GM10248 (cell line): ENCODE results near the gene PLCB1.

ENCODE experiments used
- CTCF ChIA-PET: fragments of 300-600 bp; sonication (Branson Sonifier 250); formaldehyde crosslinking; extraction: SDS; loops from one replicate; lab custom pipeline; 2021; ENCODE audit warnings: antibody characterized with exemption; lab: Yijun Ruan, JAX
- POLR2A ChIA-PET: fragments of 350-650 bp; sonication (Branson Sonifier 250); formaldehyde crosslinking; extraction: SDS; loops from one replicate; lab custom pipeline; 2020; ENCODE audit warnings: antibody characterized with exemption; lab: Yijun Ruan, JAX
- DNase-seq: peaks from one replicate; pipeline ENCODE4 v3.0.0; 2012; ENCODE audit errors: extremely low spot score
- TF ChIP-seq, protein P1 (sequence below): IDR thresholded peaks from 2 replicates; pipeline ENCODE4 v1.5.1; 2012; ENCODE audit warnings: mild to moderate bottlenecking, low read depth; ENCODE audit errors: extremely low read depth, missing control alignments, control extremely low read depth

The PLCB1 gene

GRCh38 chr20:8246153-8246552 is 114.1 kb downstream of the PLCB1 start:
- CTCF ChIA-PET: interaction anchor here (1.4 kb wide), 1 partner anchor 18 kb away, joined by 3 read pairs; no protein-coding TSS in a partner anchor
- TF ChIP-seq, protein P1, sequence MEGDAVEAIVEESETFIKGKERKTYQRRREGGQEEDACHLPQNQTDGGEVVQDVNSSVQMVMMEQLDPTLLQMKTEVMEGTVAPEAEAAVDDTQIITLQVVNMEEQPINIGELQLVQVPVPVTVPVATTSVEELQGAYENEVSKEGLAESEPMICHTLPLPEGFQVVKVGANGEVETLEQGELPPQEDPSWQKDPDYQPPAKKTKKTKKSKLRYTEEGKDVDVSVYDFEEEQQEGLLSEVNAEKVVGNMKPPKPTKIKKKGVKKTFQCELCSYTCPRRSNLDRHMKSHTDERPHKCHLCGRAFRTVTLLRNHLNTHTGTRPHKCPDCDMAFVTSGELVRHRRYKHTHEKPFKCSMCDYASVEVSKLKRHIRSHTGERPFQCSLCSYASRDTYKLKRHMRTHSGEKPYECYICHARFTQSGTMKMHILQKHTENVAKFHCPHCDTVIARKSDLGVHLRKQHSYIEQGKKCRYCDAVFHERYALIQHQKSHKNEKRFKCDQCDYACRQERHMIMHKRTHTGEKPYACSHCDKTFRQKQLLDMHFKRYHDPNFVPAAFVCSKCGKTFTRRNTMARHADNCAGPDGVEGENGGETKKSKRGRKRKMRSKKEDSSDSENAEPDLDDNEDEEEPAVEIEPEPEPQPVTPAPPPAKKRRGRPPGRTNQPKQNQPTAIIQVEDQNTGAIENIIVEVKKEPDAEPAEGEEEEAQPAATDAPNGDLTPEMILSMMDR: no peak
- no peak for DNase-seq
- POLR2A ChIA-PET: no interaction called here

DNA sequence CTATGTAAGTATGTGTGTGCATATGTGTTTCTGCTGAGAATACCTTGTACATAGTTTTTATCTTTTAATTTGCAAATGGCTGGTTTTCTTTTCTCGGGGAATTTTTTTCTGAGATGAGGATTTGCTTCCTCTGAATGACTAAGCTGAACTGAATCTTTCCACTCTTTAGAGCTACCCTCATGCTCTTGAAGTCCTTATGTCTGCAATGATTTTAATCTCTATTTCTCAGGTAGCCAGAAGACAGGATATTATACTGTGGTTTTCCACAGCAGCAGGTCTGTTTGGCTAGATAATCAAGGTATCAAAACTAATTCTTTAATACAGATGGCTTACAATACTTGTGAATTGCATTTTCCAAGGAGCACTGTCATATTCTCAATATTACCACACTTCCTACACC is 114.7 kb downstream of the PLCB1 start:
- TF ChIP-seq, protein P1: no peak
- POLR2A ChIA-PET: no interaction called here
- no peak for DNase-seq
- CTCF ChIA-PET: interaction anchor here (0.9 to 1.1 kb wide), 2 partner anchors 16 to 28 kb away, joined by 3 read pairs; no protein-coding TSS in a partner anchor

GRCh38 chr20:8248051-8248450 is 116.0 kb downstream of the PLCB1 start:
- POLR2A ChIA-PET: no interaction called here
- TF ChIP-seq, protein P1: no peak
- CTCF ChIA-PET: interaction anchor here (1.1 to 1.6 kb wide), 2 partner anchors 13 to 16 kb away, joined by 3 to 6 read pairs; no protein-coding TSS in a partner anchor
- no peak for DNase-seq

- TF ChIP-seq, protein P1: no peak
- CTCF ChIA-PET: interaction anchor here (0.9 to 1.0 kb wide), 2 partner anchors 11 to 28 kb away, joined by 3 read pairs; no protein-coding TSS in a partner anchor
- DNase-seq: no peak
- POLR2A ChIA-PET: no interaction called here
Observed at GRCh38 chr20:8249634-8250033, 117.6 kb downstream of the PLCB1 start.

- ChIA-PET POLR2A (no interaction called here), CTCF (no interaction called here)
- DNase-seq: no peak
- TF ChIP-seq, protein P1: no peak
Observed at GRCh38 chr20:8250539-8251200, 118.6 kb downstream of the PLCB1 start.

DNA sequence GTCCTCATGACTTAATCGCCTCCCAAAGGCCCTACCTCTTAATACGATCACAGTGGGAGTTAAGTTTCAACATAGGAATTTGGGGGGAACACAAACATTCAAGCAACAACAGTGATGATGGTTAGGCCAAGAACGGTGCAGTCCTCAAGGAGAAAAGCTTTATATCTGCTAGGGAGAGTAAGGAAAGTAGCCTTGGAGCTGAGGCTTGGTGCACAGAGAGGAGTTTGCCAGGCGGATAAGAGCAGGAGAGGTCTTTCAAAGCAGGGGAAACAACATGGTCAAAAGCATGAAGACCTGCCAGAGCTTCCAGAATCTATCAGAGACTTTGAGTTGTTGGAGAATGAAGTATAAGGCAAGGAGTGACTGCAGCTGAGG is 119.1 kb downstream of the PLCB1 start:
- TF ChIP-seq, protein P1: no peak
- CTCF ChIA-PET: no interaction called here
- POLR2A ChIA-PET: no interaction called here
- no peak for DNase-seq
